LoVo (cell line): ENCODE results near the gene SETD1B.

Experiments used
- DNase-seq: peaks from one replicate; pipeline ENCODE4 v3.0.0-alpha.2; 2016; ENCODE audit warnings: low spot score

The SETD1B gene

DNA sequence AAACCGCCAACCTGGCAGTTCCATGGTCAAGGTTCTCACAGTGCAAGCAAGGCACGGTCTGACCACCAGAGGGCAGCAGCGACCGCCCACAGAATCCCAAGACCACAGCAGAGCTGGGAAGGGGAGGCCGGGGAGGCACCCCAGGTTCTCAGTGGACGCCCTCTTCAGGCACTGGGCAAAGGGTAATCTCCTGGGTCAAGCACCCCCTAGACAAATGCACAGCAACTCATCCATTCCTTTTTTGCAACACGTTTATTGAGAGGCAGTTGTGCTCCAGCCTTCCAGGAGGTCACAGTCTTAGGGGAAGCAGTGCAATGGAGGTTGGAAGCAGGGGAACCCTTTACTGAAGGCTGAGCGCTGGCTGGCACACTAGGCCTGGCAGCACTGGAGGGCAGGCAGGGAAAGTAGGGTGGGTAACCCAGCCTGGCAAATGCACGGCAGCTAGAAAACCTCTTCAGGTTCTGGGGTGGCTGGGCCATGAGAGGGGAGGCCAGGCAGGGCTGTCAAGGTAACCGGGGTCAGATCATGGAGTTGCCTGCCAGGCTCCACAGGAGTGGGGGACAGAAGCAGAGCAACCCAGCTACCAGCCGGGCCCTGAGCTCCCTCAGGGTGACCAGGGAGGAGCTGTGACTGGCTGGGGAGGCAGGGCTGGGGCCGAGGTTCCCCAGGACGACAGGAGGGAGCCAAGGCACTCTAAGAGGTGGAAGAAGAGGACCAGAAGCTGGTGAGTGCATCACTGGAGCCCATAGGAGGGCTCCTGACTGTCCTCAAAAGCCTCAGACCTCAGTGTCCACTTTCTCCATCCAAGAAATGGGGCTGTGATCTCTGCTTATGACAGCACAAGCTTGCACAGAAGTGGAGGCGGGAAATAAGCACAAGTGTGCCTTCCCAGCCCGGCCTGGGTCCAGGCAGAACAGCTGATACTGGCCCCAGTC is 8.5 kb upstream of the SETD1B start:
- DNase-seq: peak; percentile 80

DNA sequence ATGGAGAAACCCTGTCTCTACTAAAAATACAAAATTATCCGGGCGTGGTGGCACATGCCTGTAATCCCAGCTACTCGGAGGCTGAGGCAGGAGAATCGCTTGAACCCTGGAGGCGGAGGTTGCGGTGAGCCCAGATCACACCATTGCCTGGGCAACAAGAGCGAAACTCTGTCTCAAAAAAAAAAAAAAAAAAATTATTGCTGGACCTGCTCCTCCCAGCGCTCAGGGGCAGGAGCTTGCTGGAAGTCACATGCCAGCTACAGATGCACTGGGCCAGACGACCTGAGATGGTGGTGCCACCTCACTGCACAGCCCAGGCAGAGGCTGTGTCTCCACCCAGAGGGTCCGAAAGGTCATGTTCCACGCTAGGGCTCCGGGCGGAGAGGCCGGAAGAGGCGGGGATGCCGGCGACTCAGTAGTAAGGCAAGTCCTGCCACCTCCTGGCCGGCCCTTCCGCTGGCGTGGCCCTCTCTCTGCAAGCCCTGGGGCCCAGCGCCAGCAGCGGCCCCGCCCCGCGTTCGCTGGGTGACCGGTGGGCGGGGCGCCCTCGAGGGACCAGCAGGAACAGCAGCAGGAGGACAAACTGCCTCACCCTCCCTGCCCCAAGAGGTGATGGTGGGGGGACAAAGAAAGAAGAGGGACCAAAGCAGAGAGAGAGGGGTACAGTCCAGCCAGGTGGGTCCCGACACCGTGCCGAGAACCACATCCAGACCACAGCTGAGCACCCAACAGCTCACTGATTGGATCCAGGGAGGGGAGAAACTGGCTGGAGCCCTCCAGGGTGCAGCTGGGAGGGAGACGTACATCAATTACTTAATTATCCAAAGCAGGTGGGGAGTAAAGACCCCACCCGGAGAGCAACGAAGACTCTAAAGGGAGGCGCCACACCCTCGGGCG is 6.7 kb upstream of the SETD1B start:
- DNase-seq: peak; percentile 99

DNA sequence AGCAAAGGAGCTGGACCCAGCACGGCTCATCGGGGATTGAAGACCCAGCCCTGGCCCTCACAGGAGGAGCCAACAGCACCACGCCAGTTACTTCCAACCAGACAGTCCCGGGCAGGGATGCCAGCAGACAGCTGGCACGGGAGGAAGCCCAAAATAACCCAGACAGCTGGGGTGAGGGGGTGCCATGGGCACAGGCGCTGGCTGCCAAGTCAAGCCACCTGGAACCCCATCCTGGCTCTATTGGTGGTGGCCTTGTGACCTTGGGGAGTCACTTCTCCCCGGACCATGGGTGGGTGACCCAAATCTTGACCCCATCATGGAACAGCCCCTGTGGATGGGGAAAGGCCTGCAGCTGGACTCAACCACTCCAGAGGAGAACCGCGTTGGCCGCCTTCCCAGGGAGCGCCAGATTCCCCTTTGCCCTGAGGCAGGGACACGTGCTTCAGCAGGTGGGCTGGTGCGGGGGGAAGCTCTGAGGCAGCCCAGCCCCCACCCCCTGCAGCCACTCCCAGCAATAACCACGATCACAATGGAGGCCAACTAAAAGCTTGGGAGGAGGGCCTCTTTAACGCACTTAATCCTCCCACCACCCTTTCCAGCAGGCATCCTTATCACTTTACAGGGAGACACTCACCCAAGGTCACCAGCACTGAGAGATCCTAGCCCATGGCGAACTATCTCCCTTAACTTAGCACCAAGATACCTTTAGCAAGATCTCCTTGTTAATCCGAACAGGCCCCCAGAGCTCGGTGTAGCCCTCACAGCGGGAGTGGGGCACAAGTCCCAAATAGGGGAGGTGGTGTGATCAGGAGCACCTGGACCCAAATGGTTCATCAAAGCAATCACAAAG is 5.6 kb upstream of the SETD1B start:
- no peak for DNase-seq

DNA sequence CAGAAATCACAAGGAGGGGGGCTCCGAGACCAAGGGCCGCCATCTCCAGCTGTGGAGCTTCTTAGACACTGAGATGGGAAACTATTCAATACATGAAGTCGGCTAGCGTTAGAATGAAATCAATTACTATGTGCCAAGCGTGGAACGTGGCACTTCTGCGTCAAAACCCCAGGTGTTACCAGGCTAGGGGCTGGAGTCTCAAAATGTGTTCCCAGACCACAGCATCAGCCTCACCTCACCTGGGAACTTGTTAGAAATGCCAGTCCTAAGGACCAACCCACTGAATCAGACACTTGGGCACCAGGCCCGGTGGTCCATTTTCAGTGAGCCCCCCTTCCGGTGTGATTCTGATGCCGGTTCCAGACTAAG is 5.0 kb upstream of the SETD1B start:
- DNase-seq: no peak

DNA sequence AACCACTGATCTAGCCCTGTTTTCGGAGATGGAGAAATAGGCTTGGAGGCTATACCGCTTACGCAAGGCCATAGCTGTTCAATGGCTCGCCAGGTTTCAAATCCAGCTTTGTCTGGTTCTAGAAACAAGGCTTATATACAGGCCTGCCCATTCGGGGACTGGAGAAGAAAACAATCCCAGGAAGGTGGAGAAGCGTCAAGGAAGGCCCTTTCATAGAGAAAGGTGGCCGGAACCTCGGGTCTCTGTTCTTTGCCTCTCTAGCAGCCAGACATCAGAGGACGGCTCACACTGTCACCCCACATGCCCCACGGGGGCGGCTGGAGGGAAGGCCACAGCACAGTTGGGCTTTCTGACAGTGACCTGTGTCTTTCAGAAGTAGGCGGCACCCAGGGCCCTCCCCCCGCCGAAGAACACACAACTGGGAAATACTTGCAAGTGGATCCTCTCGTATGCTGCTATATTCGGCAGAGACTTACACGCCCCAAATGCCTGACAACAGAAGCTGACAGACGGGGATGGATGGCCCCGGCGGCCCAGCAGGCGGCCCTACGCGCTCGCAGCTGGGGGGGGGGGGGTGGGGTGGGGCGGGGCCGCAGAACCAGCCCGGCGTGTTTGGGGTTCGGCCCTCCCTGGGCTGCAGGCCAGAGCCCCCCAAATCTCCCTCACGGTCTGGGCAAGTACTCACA is 4.5 kb upstream of the SETD1B start:
- no peak for DNase-seq

DNA sequence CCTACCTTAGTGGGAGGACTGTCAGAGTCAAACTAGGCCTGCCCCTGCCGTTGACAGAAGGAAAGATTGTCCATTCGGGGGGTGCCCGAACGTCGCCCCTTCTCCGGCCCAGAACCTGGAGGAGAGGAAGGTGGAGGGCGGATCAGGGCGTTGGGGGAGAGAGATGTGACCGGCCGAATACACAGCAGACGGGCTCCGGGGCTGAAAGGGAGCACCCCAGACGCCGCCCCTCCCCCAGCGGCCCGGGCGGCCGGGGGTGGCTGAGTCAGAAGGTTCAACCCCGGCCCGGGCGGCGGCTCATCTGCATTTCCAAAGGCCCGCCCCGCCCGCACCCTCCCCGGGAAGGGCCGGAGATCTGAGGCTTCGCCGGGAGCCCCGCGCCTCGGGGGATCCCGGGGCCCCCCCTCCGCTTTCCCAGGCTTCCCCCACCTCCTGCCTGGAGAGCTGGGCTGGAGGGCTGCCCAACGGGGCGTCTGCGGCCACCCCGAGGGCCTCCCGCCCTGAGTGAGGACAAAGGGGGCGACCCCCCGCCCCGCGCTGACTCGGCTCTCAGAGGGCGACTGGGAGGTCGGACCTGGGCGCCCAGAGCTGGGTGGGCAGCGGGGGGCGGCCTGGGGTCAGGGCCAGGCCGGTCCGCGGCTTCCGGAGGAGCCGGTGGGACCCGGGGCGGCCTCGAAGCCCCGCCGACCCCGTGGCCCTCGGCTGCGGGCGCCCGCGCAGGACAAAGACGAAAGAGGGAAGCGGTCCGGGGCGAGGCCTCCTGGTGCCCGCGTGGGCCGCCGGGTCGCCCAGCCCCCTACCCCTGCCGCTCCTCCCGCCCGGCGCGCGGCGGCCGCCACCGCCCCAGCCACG is 3.7 kb upstream of the SETD1B start:
- DNase-seq: peak; percentile 93

DNA sequence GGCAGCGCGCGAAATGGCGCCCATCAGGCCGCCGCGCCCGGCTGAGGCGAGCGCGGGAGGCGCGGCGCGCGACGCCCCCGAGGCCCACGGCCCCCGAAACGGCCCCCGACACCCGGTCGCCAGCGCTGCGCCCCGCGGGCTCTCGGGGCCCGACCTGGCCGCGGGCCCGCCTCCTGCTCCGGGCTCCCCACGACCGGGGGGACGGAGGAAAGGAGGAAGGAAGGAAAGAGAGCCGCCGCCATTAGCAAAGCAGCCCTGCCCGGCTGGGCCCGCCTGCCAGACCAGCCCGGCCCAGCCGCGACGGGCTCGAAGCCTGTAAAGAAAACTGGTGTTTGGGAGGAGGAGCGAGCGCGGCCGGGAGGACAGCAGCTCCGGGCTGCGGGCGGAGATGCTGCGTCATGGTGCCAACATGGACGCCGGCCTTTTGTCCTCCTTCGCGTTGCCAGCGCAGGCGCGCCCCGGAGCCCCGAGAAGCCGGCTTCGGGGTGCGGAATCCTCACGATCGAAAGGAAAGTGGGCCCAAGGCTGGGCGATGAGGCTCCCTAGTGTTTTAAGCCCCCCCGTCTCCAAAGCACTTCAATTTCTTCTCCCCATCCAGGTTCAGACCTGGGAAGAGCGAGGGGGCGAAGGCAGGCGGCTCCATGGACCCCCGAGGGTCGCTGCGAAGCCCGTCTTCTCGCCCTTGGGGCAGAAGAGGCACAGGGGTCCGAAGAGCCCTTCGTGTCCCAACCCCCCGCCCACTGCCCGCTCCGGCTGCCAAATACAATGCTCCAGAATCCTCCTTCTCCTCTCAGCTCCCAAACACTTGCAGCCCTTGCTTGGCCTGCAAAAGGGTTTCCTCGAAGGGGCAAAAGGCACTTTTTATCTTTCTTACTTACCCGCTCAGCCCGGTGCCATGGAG is 2.9 kb upstream of the SETD1B start:
- DNase-seq: peak; percentile 84

DNA sequence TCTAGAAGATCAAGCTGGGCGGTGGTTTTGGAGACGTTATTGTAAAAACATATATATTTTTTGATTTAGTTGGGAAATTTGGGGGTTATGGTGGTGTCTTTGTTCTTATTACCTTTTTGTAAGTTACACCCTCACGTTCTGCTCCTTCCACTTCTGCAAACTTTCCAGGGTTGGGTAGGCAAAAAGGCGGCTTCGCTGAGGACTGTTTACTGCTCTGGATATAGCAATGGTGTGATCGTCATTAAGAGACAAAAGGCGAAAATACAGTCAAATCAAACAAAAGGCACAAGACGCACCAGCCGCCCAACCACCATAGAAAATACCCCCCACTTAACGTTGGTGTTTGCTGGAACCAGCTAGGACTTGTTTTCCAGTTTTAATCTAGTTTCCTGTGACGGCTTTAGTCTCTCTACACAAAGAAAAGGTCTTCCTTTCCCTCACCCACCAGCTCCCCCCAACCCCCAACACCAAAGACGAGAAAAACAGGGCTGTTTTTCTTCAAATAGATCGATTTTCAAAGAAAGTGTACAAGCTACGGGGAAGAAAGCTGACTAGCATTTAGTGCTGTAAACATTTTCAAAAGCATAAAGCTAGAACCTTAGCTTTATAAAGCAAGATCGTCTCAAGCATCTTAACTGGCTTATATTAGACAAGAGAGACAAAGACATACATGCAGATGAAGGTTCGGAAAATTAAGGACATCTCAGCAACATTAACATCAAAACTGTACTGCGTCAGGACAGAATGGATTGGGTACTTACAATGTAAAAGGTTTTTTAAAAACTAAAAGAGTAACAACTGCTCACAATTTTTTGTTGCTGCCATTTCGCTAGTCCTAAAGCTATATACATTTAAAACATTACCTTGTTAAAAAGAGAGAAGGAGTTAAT is 2.0 kb upstream of the SETD1B start:
- no peak for DNase-seq

DNA sequence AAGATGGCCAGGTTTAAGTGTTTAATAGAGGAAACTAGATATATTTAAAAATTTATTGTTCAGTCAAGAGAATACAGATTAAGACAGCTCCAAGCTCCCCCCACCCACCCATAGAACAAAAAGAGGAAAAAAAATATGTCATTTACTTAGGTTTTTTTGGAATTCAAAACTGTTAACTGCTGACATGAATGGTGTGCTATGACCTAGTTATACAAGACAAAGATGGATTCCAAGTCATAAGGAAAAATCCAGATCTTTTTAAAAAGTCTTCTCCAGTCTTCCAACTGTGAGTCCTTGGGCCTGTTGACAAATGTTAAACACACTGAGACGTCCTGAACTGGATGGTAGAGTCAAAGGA is 1.3 kb upstream of the SETD1B start:
- DNase-seq: no peak

DNA sequence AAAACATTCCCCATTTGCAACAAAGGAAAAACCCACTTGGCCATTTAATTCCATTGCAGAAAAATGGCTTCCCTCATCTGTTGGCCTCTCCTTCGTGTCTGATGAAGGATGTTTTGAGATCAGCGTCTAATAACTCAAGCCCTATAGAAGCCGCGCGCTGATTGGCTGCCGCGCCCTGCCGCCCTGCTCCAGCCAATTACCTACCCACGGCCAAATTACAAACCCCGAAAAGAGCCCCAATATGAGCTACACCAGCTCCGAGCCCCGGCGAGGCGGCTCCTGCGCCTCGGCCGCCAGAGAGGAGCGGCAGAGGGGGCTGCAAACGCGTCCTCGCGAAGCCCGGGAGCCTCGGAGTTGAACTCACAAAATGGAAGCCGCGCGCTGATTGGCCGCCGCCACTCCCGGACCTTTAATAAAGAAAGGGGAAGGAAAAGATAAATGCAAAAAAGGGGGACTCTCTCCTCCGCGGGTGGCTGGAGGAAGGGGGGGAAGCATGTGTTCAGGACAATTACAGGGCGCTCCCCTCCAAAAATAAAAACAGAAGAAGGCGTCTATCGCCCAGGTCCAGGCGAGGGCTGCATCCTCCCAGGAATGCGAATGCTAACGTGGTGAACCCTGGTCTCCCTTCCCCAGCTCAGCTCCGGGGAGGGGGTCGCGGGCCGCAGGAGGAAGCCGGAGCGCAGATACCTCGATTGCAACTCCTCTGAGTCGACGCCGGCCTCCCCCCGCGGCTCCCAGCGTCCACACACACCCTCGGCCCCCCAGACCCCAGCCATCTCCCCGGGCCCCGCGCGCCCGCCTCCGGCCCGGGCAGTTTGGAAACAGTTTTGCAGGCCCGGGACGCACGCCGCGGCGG is 738 bp upstream of the SETD1B start:
- DNase-seq: peak; percentile 96

DNA sequence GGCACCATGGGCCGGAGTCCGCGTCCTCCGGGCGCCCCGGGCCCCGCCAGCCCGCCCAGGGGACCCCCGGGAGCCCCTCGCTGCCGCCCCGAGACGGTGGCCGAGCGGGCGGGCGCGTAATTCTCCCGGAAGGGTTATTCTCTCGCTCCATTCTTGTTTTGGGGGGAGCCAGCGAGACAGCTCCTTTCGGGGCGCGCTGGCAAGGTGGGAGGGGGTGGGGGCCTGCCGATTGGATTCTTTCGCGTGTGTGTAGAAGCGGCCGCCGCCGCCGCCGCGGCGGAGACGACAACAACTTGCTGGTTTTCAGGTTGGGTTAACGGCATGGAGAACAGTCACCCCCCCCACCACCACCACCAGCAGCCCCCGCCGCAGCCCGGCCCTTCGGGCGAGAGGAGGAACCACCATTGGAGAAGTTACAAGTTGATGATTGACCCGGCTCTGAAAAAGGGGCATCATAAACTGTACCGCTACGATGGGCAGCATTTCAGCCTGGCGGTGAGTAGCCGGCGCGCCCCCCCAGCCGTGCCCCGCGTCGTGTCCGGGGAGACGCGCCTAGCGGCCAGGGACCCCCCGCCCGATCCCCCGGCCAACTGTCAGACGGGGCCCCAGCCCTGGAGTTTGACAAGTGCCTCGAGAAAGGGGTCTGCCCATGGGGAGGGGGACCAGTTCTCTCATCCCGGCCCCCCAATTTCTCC is 755 bp downstream of the SETD1B start:
- DNase-seq: no peak

DNA sequence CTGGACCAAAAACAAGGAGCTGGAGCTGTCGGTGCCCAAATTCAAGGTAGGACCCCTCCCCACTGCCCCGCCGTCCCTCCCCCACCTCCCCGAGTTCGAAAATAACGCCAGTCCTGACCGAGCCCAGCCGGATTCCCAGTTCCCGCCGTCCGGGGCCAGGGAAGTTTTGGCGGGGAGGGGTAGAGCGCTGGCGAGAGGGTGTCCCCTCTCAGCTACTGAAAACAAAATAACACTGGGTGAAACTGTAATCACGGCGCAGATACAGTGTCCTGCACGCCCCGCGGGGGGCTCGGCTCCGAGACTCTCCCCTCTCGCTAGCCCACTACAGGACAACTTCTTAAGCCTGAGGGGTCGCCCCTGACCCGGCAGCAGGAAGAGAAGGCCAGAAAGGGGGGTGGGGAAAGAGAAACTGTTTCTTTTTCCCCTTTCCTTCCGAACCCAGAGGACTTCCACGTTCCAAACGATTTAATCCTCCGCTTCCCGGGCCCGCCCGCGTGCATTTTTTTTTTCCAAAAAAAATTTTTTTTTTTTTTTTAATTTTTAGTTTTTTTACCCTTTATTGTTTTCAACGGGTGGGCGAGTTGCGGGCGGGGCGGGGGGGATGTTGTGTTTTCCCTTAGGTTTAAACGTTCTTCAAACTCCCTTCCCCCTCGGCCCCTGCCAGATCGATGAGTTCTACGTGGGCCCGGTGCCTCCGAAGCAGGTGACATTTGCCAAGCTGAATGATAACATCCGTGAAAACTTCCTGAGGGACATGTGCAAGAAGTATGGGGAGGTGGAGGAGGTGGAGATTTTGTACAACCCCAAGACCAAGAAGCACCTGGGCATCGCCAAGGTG is 1.6 kb downstream of the SETD1B start:
- DNase-seq: no peak

DNA sequence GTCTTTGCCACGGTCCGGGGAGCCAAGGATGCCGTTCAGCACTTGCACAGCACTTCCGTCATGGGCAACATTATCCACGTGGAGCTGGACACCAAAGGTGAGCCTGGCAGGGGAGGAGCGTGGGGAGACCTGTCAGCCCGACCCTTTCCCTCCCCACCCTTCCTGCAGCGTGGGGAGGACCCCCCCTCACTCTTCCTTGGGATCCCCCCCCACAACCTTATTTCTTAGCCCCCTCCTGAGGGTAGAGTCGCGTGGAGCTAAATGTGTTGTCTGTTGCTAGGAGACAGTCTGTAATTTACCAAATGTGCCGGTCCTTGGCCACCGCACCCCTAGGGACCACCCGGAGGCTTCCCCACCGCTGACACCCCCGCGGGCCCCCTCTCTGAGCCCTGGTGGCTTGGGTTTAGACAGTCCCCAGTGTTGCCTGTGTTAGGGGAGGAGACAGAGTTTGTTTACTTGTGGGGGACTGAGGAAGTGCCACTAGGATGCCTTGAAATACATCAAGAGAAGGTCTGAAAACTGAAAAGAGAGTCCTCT is 2.3 kb downstream of the SETD1B start:
- no peak for DNase-seq

DNA sequence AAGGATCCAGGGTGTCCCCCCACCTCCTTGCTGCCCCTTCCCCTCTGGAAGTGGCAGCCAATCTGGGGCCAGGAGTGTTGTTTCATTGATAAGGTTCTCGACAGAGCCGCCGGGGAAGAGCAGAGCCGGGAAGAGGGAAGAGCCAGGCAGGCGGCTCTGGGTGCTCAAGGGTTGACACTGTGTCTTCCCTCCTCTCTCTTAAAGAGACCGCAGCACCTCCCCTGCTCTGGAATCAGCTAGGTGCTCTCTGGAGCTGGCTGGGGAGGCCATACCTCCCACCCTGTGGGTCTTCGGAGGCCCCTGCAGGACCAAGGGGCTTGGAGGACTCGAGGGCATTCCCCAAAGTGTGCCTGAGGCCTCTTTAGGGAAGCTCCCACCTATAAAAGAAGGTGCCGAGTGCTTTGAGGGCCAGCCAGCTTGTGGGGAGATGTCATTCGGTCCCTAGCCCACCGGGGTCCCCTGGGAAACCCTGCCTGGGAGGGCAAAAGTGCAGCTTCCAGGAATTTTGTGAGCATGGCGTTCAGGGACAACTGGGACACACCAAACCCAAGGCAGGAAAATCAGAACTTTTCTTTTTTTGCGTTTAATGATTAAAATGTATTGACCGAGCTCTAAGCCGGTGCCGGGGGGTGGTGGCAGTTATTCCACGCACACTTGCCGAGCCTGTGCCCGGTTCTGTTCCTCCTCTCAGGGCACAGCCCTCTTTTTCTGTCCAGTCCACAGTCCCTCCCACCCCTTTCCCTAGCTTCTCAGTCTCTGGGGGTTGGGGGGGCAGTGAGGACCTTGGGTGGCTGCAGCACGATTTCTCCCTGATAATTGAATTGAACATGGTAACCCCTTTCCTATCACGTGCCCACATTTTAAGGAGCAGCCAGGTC is 3.0 kb downstream of the SETD1B start:
- no peak for DNase-seq
